Activated naive CD4-positive, alpha-beta T cell treated with anti-CD3 and anti-CD28 coated beads, Interleukin-2, amount 50 U/mL, for 72 hours (primary cell): Measurements from ENCODE around the gene OR10G6. TPM values are rescaled to one million over a fixed set of nuclear protein-coding genes. Genes with fewer than 3 reads are reported as not detected.
"Not testable (repeated sequence)": the region's sequence is repeated elsewhere in the genome, so short reads cannot be mapped to it uniquely, and the experiment has no call there.

Source experiments
- ATAC-seq, 2 donors: fragments of 150-1000 bp; cut with Tn5 transposase; 2 replicates each; pipeline ENCODE4 v1.10.0; 2021; ENCODE audit warnings: mild to moderate bottlenecking in 2 of 2, moderate library complexity in 2 of 2
- DNase-seq, 2 donors: peaks; one replicate each; pipeline ENCODE4 v3.0.0; 2021 to 2022; ENCODE audit warnings: low spot score in 2 of 2
- H3K27ac Mint-ChIP-seq, 2 donors: one replicate each; pipeline ENCODE4 v1.8.0; 2022; ENCODE audit warnings: mild to moderate bottlenecking in 2 of 2, mixed read lengths in 2 of 2
- H3K36me3 Mint-ChIP-seq, 2 donors: one replicate each; pipeline ENCODE4 v1.8.0; 2022; ENCODE audit warnings: mixed read lengths in 2 of 2
- H3K9me3 Mint-ChIP-seq, 2 donors: one replicate each; pipeline ENCODE4 v1.8.0; 2022; ENCODE audit warnings: mixed read lengths in 2 of 2
- total RNA-seq, 2 donors: library from RNA; stranded (reverse); gene quantifications; one replicate each; pipeline ENCODE4 v1.2.3, GENCODE V29; 2022

OR10G6 gene, protein sequence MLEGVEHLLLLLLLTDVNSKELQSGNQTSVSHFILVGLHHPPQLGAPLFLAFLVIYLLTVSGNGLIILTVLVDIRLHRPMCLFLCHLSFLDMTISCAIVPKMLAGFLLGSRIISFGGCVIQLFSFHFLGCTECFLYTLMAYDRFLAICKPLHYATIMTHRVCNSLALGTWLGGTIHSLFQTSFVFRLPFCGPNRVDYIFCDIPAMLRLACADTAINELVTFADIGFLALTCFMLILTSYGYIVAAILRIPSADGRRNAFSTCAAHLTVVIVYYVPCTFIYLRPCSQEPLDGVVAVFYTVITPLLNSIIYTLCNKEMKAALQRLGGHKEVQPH
- total RNA-seq, result not detected

GRCh38 chr11:123995119-123995518 lies at the start of gene OR10G6:
TSS of gene OR10G6 (minus strand) at chr11:123995161. CDS start at chr11:123995161, 0 bp downstream.
- Mint-ChIP-seq H3K27ac (no peak within 1 kb of the TSS), H3K9me3 (no peaks in the 10 kb centered on the region), H3K36me3 (no peaks in the 10 kb centered on the region)
- DNase-seq (no peak), ATAC-seq (no peak)

DNA sequence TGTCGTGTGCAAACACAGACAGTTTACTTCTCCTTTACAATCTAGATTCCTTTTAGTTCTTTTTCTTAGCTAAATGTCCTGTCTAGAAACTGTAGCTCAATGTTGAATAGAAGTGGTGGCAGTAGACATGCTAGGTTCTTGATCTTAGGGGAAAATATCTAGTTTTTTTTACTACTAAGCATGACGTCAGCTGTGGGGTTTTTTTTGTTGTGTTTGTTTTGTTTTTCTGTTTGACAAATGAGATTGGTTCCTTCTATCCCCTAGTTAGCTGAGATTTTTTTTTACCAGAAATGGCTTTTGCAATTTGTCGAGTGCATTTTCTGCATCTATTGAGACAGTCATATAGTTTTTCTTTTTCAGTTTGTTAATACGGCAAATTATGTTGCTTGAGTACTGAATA lies 48.5 kb upstream of the OR10G6 start:
- no peak for ATAC-seq
- Mint-ChIP-seq H3K27ac (no peak overlapping the region), H3K36me3 (no peaks in the 10 kb centered on the region), H3K9me3 (no peaks in the 10 kb centered on the region)
- no peak for DNase-seq

DNA sequence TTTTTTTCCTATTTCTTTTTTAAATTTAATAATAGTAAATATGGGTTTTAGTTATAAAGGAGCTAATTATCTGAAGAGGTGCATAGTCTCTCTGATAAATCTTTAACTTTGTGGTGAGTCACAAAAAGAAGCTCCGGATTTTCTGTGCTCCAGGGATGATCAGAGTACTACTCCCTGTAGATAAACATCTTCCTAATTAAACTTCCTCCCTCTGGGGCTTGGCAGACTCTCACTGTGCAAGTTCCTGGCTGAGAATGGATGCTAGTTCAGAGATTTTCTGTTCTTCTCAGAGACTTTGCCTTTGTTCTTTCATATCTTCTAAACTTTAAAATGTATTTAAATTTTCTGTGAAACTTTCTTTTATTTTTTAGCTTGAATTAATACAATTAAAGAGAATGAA lies 46.3 kb upstream of the OR10G6 start, which contains the start of gene OR10G7:
Gene OR10G7 (minus strand): TSS at position 72 of the 400 bp plus-strand sequence. CDS start 2,324 bp downstream, outside the sequence.
- no peaks in the 10 kb centered on the region for H3K9me3 Mint-ChIP-seq
- DNase-seq (no peak), ATAC-seq (no peak)
- H3K27ac Mint-ChIP-seq, result no peak within 1 kb of the TSS
- H3K36me3 Mint-ChIP-seq, result no peaks in the 10 kb centered on the region

- no peak overlapping the region for H3K27ac Mint-ChIP-seq
- DNase-seq (no peak), ATAC-seq (no peak)
- no peaks in the 10 kb centered on the region for H3K36me3 Mint-ChIP-seq
- H3K9me3 Mint-ChIP-seq, result no peaks in the 10 kb centered on the region
Observed at GRCh38 chr11:124039557-124039956, 44.6 kb upstream of the OR10G6 start.

DNA sequence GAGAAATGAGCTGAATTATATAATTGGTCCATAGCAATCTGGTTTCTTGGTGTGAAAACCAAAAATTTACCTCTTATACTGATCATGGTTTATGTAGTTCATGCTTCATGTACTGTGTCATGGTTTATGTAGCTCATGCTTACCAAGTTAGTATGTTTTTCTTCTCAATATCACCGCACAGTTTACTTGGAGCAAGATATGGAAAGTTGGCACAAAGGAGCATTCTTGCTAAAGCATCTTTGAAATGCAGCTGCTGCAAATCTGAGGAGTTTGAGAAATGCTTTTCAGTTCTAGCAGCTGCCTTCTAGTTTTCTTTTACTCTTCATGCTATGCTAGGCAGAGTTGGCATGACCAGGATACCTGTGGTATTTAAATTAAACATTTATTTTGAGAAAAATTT lies 41.7 kb upstream of the OR10G6 start:
- H3K9me3 Mint-ChIP-seq, result no peaks in the 10 kb centered on the region
- no peak overlapping the region for H3K27ac Mint-ChIP-seq
- DNase-seq (no peak), ATAC-seq (no peak)
- H3K36me3 Mint-ChIP-seq, result no peaks in the 10 kb centered on the region

- no peak for DNase-seq
- H3K9me3 Mint-ChIP-seq, result no peaks in the 10 kb centered on the region
- H3K27ac Mint-ChIP-seq, result no peak within 1 kb of the TSS
- peak in 1 of 2 donors; percentile 20 for ATAC-seq
- no peaks in the 10 kb centered on the region for H3K36me3 Mint-ChIP-seq
Observed at GRCh38 chr11:124026498-124026897, 31.5 kb upstream of the OR10G6 start, which contains the start of gene OR10G8. TSS of gene OR10G8 (plus strand) at chr11:124026798. CDS start at chr11:124029623, 2,825 bp downstream.

DNA sequence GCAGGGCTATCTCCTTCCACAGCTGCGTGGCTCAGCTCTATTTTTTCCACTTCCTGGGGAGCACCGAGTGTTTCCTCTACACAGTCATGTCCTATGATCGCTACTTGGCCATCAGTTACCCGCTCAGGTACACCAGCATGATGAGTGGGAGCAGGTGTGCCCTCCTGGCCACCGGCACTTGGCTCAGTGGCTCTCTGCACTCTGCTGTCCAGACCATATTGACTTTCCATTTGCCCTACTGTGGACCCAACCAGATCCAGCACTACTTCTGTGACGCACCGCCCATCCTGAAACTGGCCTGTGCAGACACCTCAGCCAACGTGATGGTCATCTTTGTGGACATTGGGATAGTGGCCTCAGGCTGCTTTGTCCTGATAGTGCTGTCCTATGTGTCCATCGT lies 20.9 kb upstream of the OR10G6 start:
- not testable (repeated sequence) for H3K27ac Mint-ChIP-seq, ATAC-seq, H3K9me3 Mint-ChIP-seq, H3K36me3 Mint-ChIP-seq, DNase-seq

GRCh38 chr11:124012697-124013096 lies 17.7 kb upstream of the OR10G6 start, which contains the start of gene OR10G4:
TSS of gene OR10G4 (plus strand) at chr11:124012997. CDS start at chr11:124015575, 2,578 bp downstream.
- Mint-ChIP-seq H3K9me3 (no peaks in the 10 kb centered on the region), H3K27ac (peak within 1 kb of the TSS in 1 of 2 donors; percentile 5), H3K36me3 (no peaks in the 10 kb centered on the region)
- DNase-seq, result no peak
- ATAC-seq, result no peak

- H3K9me3 Mint-ChIP-seq, result peaks cover 9% of the 10 kb centered on the region in 2 donors
- ATAC-seq, result no peak
- DNase-seq, result no peak
- no peak overlapping the region for H3K27ac Mint-ChIP-seq
- peaks cover 0 to 12% of the 10 kb centered on the region in 2 donors for H3K36me3 Mint-ChIP-seq
Observed at GRCh38 chr11:123979311-123979710, 15.7 kb downstream of the OR10G6 start.

DNA sequence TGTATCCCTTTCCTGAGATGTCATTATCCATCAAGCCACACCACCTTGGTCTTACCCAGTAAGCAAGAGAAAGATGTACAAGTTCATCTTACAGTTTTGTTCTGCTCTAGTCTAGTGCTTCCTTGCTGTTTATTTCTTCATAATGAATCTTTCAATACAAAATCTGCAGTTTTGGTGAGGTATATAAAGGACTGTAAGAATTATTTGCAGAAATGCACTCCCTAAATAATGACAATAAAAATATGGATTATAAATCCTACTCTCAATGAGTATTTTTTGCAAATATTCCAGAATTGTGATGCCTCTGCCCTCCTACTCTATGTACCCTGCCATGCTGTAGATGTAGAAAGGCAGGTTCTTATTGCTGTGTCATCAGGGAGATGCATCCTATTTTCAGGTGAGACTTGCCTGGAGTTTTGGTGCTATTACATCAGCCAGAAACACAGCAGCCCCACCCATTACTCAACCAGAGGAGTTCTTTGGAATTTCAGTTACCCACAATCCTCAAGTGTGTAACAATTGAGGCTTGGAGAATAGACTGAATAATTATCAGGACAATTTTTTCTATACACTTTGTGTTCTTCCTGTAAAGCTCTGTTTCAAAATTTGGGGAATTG lies 17.1 kb downstream of the OR10G6 start, which contains the start of gene OR10S1:
Gene OR10S1 (minus strand): TSS at position 51 of the 617 bp plus-strand sequence. CDS start 117 bp downstream, outside the sequence.
- ATAC-seq (no peak), DNase-seq (no peak)
- H3K36me3 Mint-ChIP-seq, result peaks cover 0 to 5% of the 10 kb centered on the region in 2 donors
- no peak within 1 kb of the TSS for H3K27ac Mint-ChIP-seq
- H3K9me3 Mint-ChIP-seq, result peaks cover 4 to 7% of the 10 kb centered on the region in 2 donors

DNA sequence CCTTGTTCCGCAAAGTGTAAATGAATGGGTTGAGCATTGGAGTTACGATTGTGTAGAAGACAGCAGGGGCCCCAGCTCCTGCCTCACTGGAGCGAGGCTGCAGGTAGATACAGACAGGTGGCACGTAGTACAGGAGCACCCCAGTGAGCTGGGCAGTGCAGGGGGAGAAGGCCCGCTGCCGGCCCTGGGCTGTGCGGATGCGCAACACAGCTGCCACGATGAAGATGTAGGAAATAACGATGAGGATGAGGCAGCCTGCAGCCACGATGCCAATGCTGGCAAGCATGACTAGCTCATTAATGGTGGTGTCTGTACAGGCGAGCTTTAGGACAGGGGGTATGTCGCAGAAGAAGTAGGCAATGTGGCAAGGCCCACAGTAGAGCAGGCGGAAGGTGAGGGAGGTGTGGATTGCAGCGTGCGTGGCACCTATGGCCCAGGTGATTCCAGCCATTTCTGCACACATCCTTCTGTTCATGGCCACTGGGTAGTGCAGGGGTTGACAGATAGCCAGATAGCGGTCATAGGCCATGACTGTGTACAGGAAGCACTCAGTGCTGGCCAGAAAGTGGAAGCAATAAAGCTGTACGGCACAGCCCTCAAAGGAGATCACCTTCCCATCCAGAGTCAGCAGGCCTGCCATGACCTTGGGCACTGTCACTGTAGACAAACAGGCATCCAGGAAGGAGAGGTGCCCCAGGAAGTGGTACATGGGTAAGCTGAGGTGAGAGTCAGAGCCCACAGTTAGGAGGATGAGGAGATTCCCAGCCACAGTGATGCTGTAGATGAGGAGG lies 18.0 kb downstream of the OR10G6 start:
- DNase-seq, result no peak
- peaks cover 0 to 5% of the 10 kb centered on the region in 2 donors for H3K9me3 Mint-ChIP-seq

DNA sequence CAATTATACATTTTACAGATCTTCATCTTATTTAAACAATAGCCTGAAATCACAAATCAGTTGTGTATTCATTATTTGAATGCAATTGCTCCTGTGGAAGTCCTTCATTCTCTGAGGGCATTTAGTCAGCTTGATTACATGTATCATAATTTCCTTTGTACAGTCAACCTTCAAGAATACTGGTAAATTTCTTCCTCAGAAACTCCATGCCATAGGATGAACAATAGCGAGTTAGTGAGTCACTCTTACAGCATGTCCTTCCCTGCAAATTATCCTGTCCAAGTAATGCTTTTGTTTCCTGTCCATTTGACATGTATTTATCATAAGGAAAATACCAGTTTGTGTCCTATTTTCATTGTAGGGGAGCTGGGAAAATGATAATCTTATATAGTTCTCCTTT lies 21.1 kb downstream of the OR10G6 start:
- H3K27ac Mint-ChIP-seq, result no peak overlapping the region
- H3K36me3 Mint-ChIP-seq, result no peaks in the 10 kb centered on the region
- DNase-seq, result no peak
- no peak for ATAC-seq
- peaks cover 0 to 5% of the 10 kb centered on the region in 2 donors for H3K9me3 Mint-ChIP-seq

More for the DNA sequence above, 18.0 kb downstream of the OR10G6 start:
- no peak for ATAC-seq
- Mint-ChIP-seq H3K36me3 (no peaks in the 10 kb centered on the region), H3K27ac (no peak overlapping the region)

- DNase-seq (no peak), ATAC-seq (no peak)
- Mint-ChIP-seq H3K36me3 (no peaks in the 10 kb centered on the region), H3K27ac (no peak overlapping the region), H3K9me3 (peaks cover 8 to 11% of the 10 kb centered on the region in 2 donors)
Observed at GRCh38 chr11:123956752-123957151, 38.2 kb downstream of the OR10G6 start.

DNA sequence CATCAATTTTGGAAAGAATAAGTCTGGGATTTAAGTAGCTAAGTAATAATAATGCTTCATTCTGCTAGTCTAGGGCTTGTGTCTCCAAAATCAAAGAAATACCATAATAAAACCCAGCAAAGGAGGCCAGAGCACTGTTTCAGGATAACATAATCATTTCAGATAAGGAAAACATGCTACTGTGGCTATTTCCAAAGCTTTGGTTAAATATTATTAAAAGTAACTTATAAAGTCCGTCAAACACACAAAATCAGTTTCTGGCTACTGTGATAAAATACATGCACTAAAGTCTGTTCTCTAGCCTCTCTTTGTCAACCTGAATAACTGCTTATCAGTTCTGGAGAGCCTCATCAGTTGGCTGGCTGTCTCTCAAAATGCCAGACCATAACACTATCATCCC lies 49.8 kb downstream of the OR10G6 start:
- DNase-seq (no peak), ATAC-seq (no peak)
- H3K9me3 Mint-ChIP-seq, result no peaks in the 10 kb centered on the region
- H3K36me3 Mint-ChIP-seq, result no peaks in the 10 kb centered on the region
- no peak overlapping the region for H3K27ac Mint-ChIP-seq
